Forelimb muscle (tissue), 1 donor: Measurements from ENCODE around the gene UGT2B7. TPM values are rescaled to one million over a fixed set of nuclear protein-coding genes. Genes with fewer than 3 reads are reported as not detected.
"Not testable (repeated sequence)": the region's sequence is repeated elsewhere in the genome, so short reads cannot be mapped to it uniquely, and the experiment has no call there.

Experiments used
- DNase-seq: peaks from one replicate; pipeline ENCODE4 v3.0.0-alpha.2; 2013; ENCODE audit warnings: low read depth
- polyA plus RNA-seq: library from polyadenylated mRNA; unstranded; fragments of 120-200 nt; gene quantifications from one replicate; pipeline ENCODE4 v1.2.1, GENCODE V29; 2013; ENCODE audit not compliant: insufficient read length

UGT2B7 gene
- polyA plus RNA-seq, 1 donor, result 0.19 TPM

DNA sequence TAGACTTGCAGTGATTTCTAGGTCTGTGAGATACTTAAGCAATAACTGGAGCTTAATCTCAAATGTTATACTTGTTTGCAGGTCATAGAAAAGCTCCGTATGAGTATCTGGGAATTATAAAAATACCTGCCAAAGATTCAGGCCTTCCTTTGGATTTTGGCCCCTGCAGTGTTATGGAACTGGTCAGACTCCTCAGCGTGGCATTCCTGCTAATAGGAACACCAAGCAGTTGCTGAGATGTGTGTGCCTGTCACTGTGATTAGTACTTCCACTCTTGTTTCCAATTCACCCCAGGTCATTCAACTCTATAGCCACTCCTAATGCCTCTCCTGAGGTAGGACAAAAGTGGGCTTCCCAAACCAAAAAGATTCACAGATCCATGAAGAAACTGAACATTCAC lies 7.8 kb upstream of the UGT2B7 start:
- DNase-seq, result no peak

GRCh38 chr4:69089388-69089787 lies 6.9 kb upstream of the UGT2B7 start:
- DNase-seq, result no peak

GRCh38 chr4:69092190-69092589 lies 4.1 kb upstream of the UGT2B7 start:
- no peak for DNase-seq

DNA sequence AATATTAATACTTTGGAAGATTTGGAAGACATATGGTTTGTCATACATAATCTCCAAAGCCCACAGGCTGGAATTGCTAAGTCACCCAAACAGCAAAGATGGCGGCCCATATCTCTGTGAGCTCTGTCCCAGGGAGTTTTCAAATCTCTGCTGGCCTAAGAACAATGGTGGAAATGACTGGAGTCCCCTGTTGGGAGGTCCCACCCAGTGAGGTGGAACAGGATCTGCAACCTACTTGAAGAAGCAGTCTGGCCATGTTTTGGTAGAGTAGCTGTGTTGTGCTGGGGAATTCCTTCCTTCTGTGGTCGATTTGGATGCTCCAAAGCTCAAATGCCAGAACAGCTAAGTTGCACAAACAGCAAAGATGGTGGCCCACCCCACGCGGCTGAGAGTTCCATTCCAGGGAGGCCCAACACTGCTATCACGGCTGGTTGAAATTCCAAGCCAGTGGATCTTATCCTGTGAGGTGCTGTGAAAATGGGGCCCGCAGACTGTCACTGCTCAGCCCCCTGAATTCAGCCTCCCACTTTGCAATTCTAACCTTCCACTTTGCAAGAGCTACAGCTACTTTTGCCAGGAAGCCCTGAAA lies 3.2 kb upstream of the UGT2B7 start:
- no peak for DNase-seq

- no peak for DNase-seq
Measured at GRCh38 chr4:69093681-69094080, 2.6 kb upstream of the UGT2B7 start.

DNA sequence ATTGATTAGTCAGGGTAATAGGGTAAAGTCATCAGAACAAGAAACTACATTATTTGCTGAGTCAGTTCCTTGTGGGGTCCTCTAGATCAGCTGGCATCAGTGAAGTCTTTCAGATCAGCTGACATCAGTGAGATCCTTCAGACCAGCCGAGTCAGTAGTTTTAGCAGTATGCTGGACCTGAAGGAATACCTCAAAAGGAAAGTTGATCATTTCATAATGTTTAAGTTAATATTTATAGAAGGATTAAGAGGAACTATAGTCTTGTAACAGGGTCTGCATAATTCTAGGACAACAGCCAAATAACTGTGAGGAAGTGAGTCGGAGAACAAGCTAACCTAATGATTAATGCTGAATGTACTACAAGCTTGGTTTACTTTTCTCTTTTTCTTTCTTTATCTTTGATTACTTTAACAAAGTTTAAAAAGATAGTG lies 958 bp upstream of the UGT2B7 start:
- no peak for DNase-seq

- DNase-seq, result no peak
Measured at GRCh38 chr4:69096810-69097209, 536 bp downstream of the UGT2B7 start.

DNA sequence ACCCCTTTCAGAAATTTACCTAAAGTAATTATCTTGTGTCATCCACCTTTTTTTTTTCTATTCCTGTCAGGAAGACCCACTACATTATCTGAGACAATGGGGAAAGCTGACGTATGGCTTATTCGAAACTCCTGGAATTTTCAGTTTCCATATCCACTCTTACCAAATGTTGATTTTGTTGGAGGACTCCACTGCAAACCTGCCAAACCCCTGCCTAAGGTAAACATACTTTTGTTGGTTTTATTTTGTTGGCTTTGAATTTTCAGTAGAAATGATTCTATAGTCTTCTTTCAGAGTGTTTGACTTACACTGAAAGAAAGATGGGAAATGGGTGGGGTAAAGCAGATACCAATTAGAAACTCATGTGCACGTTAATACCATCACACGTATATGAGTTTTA lies 2.2 kb downstream of the UGT2B7 start:
- DNase-seq, result no peak

DNA sequence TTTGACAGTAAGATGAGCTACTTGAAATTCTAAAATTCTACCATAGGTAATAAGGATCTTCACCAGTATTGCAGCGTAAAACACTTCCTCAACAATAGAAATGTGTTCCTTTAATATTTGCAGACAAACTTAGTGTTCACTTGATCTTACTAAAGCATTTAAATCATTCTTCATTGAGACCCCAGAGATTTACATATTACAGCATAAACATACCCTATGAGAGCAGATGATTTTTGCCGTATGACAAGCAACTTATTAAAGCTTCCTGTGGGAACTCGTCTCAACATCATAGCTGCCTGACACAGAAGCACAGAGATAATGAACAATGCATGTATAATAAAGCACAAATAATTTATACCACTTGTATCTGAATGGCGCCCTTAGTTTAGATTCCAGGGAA lies 3.6 kb downstream of the UGT2B7 start:
- no peak for DNase-seq

DNA sequence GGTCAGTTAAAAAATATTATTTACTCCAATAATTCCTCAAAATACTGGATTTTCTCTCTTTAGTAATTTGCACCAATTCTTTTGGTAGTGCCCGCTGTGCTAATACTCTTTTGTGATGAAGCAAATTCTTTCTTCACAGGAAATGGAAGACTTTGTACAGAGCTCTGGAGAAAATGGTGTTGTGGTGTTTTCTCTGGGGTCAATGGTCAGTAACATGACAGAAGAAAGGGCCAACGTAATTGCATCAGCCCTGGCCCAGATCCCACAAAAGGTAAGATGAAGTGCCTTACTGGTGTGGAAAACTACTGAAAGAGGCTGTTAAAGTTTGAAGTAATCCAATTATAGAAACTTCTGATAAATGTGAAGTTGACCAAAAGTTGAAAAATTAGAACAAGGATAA lies 6.4 kb downstream of the UGT2B7 start:
- not testable (repeated sequence) for DNase-seq

- no peak for DNase-seq
Measured at GRCh38 chr4:69104719-69105275, 8.5 kb downstream of the UGT2B7 start.

GRCh38 chr4:69115151-69115850 lies 19.0 kb downstream of the UGT2B7 start:
- not testable (repeated sequence) for DNase-seq

DNA sequence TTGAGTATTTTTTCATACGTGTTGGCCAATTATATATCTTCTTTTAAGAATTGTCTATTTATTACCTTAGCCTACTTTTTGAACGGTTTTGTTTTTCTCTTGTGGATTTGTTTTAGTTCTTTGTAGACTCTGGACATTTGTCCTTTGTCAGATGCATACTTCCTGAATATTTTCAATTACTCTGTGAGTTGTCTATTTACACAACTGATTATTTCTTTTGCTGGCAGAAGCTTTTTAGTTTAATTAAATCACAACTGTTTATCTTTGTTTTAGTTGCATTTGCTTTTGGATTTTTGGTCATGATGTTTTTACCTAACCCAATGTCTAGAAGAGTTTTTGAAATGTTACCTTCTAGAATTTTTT lies 19.6 kb downstream of the UGT2B7 start:
- DNase-seq, result no peak

DNA sequence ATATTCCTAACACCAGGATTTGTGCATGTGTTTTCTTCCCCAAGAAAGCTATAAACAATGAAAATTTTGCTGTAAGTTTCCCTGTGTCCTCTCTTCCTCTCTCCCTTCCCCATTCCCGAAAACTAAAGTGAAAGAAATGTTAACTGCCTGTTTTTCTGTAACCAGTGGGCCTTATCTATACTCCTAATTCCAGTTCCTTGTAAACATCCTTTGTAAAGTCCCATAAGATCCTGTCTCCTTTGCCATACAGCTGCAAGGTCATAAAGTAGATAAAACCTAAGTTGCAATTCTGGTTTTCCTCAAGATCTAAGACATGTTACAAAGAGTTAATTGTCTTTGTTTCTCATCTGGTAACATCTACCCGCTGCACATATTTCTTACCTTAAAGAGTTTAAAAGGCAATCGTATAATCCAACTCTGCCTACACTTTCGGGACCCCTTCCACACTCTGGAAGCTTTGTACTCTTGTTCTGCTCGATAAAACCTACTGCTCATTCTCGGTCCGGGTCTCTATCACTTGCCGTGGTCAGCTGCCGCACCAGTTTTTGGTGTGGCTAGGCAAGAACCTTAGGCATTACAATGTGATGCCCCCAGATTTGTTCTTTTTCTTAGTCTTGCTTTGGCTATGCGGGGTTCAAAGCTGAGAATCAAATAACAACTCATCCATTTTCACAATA lies 20.5 kb downstream of the UGT2B7 start:
- DNase-seq, result no peak

DNA sequence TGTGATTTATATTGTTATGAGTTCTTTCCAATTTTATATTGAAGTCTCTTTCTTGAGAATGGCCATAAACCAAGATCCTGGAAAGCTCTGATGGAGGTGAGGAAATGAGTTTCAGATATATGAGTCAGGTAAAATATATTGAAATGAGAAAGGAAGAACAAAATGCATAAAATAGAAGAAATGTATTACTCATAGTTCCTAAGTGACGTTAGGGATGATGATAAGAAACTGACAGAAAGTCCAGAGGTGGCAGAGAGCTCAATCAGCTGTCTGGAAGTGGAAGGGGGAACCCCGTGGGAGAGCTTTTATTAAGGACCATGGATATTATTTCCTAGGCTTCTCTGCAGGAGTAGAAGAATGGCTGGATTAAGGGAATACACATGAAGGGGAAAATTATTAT lies 24.6 kb downstream of the UGT2B7 start:
- DNase-seq, result no peak

DNA sequence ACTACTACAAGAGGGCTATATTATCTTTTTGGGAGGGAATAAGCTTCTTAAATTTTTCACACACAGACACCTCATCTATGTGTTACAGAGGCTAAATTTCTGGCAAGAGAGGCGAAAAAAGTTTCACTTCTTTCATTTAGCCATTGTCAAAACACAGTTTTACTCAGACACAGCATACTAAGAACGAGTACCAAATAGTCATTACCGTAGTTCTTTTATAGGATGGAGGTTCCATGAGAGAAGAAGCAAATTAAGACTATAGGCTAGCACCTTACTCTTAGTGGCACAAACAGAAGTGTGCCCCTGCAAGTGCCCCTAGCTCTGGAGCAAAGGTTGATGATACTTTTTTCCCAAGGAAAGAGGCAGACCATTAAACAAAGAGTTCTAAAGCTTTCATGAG lies 26.2 kb downstream of the UGT2B7 start:
- no peak for DNase-seq

GRCh38 chr4:69124941-69125340 lies 28.7 kb downstream of the UGT2B7 start:
- DNase-seq, result no peak

- no peak for DNase-seq
Measured at GRCh38 chr4:69126024-69126423, 29.8 kb downstream of the UGT2B7 start.

DNA sequence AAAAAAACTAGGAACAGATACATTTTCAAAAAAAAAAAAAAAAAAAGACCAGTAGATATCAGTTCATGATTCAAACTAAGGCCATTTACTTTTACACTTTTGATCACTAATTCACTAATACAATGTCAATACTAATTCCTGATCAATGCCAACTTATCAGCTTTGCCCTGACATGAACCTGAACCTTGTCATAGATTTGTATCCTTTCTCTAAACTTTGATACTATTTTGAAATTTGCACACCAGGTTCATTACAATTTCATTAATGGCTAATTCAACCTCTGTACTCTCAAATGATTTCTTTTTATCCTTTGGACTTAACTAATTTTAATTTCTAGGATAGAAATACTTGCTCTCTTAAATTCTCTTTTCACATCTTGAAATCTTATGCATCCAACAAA lies 37.7 kb downstream of the UGT2B7 start:
- DNase-seq, result no peak

GRCh38 chr4:69134471-69134870 lies 38.2 kb downstream of the UGT2B7 start:
- no peak for DNase-seq

DNA sequence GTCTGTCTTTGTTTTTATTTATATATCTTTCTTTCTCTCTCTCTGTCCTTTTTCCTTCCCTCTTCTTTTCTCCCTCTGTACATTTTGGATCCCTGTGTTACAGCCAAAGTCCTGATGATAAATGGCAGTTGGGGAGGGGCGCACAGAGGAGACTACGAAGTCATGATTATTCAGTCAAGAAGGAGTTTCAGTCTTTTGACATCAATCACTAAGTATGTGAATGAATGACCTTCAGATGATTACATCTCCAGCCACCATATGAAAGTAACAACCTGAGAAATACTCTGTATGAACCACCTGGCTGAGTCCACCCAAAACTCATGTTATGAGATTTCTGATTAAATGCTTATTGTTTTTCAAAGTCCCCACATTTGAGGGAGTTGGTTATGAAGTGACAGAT lies 45.0 kb downstream of the UGT2B7 start:
- DNase-seq, result no peak

DNA sequence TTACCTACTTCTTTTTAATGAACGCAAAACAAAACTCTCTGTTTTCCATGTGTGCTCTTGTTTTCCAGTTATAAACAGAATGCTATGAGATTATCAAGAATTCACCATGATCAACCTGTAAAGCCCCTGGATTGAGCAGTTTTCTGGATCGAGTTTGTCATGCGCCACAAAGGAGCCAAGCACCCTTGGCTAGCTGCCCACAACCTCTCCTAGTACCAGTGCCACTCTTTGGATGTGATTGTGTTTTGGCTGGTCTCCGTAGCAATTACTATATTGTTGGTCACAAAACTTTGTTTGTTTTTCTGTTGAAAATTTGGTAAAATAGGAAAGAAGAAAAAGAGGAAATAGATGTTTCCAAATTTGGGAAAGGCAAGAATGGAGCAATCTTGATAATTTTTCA lies 51.1 kb downstream of the UGT2B7 start:
- DNase-seq, result no peak

DNA sequence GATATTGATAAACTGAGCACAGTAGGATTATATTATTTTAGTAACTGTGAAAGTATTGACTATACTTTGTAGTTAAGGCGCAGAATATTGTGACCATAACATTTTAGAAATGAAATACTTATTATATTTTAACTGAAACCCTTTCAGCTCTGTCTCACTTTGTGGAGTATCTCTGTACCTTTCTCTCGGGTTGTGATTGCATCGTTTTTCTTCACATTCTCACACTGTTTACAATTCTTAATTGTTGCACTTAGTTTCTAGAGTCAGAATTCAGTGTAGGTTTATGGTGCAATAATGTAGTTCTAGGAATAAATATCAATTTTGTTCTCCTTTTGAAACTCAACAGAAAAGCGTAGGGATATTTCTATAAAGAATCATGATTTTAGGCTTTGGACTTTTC lies 57.7 kb downstream of the UGT2B7 start:
- no peak for DNase-seq
